HCEC 1CT (cell line): ENCODE measurements around the gene GLDN.

ENCODE experiments used
- DNase-seq: peaks from one replicate; pipeline ENCODE4 v3.0.0-alpha.2; 2017

The GLDN gene

GRCh38 chr15:51323749-51324148 lies 17.7 kb upstream of the GLDN start:
- DNase-seq, result no peak

DNA sequence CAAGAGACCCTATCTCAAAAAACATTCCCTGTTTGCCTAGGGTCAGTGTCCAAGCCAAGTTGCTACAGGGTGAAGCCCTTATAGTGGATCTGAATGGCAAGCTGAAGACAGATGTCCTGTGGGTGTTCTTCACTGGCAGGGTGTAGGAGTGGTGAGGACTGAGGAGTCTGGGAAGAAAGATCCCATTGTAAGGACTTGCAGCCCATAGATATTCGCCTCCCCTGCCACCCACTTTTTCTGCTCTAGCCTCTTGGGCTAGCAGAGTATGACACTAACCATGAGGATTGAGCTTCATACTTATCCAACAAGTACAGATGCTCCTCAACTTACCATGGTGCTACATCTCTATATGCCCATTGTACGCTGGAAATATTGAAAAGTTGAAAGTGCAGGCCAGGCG lies 16.3 kb upstream of the GLDN start:
- no peak for DNase-seq

GRCh38 chr15:51327081-51327480 lies 14.4 kb upstream of the GLDN start:
- no peak for DNase-seq

DNA sequence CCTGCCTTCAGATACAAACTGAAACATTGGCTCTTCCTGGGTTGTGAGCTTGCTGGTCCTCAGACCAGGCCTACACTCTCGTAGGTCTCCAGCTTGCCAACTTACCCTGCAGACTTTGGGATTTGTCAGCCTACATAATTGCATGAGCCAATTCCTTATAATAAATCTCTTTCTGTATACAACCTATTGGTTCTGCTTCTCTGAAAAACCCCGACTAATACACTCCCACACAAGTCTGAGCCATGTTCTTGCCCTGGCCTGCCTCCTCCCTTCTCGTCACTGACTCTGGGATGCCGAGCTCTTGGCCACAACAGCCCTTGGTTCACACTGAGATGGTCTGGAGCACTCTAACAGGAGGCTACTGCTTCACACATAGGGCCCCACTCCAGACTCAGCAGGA lies 12.5 kb upstream of the GLDN start:
- DNase-seq, result no peak

- DNase-seq, result no peak
Observed at GRCh38 chr15:51331141-51331540, 10.3 kb upstream of the GLDN start.

GRCh38 chr15:51332206-51333147 lies 9.0 kb upstream of the GLDN start:
- DNase-seq, result peak; percentile 28

- no peak for DNase-seq
Observed at GRCh38 chr15:51333571-51333970, 7.9 kb upstream of the GLDN start.

DNA sequence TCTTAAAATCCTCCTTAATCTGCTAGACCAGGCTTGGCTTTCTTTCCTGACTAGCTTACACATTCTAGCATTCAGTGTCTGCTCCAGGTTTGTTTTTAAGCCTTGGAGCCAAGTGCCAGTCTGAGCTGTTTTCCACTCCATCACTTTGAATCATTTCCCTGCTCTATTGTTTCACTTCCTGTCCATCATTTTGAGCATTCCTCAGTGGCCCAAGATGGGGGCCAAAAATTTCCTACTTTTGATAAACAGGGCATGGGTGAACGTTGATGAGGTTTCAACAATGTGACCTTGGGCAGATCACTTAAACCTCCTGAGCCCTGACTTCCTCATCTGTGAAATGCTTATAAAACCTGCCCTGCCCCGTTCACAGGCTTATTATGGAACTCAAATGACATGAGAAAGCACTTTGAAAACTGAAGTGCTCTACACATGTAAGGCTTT lies 7.4 kb upstream of the GLDN start:
- DNase-seq, result no peak

- DNase-seq, result no peak
Observed at GRCh38 chr15:51335087-51335486, 6.4 kb upstream of the GLDN start.

- no peak for DNase-seq
Observed at GRCh38 chr15:51335538-51336410, 5.7 kb upstream of the GLDN start.

GRCh38 chr15:51338496-51338895 lies 3.0 kb upstream of the GLDN start, which contains the start of gene CYP19A1:
Gene CYP19A1 (minus strand): TSS chr15:51338596. CDS start chr15:51242912, 95,684 bp downstream.
- no peak for DNase-seq

- DNase-seq, result no peak
Observed at GRCh38 chr15:51342227-51342999, 958 bp downstream of the GLDN start.

- no peak for DNase-seq
Observed at GRCh38 chr15:51343466-51343865, 2.0 kb downstream of the GLDN start.

GRCh38 chr15:51346136-51346535 lies 4.7 kb downstream of the GLDN start:
- no peak for DNase-seq

DNA sequence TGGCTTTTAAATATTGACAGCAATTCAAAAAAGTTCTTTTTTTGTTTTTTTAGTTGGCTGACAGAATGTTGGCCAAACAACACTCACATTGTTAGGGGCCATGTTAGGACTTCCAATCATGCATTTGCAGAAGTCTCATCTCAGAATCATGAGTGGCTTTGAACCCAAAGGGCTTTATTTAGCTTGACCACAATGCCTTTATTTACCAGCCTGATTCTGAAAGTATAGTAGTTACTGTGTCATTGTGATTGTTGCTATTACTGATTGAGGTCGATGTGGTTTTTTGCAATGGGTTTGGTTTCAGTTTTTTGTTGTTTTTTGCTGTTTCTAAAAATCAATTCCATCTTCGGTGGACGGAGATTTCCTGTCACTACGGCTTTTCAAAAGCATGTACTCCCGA lies 7.2 kb downstream of the GLDN start:
- no peak for DNase-seq

DNA sequence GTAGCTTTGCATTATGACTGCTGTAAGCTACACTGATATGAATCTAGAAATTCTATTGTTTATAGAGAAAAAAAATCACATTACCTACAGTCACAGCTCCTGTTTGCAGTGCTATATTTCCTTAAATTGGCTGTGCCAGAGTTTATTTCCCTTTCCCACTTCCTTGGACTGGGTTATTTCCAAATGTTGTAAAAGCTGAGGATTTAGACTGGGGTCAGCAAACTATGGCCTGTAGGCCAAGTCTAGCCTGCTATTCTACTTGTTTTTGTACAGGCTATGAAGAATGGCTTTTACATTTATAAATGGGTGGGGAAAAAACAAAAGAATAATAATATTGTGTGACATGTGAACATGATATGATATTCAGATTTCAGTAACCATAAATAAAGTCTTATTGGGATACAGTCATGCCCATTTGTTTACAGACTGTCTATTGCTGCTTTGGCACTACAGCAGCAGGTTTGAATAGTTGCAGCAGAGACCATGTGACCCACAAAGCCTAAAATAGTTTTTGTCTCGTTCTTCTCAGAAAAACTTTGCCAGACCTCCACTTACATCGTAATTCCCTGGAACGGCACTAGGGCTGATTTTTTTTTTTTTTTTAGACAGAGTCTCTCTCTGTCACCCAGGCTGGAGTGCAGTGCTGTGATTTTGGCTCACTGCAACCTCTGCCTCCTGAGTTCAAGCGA lies 7.8 kb downstream of the GLDN start:
- no peak for DNase-seq

DNA sequence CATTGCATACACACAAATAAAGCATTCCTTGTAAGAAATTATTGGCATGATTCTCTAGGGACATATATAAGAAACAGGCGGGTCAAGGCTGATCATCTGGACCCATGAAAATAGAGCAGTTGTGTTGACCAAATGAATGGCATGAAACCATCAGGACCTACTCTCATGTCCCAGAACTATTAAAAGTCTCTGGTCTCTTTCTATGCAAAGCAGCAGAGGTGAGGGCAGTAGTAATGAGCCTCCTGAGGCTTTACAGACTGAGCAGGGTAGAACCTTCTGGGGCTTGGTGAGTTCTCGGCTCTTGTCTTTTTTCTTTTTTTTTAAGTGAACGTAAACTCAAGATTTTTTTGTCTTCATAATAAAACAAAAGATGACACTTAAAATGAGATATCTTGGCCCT lies 9.3 kb downstream of the GLDN start:
- no peak for DNase-seq

DNA sequence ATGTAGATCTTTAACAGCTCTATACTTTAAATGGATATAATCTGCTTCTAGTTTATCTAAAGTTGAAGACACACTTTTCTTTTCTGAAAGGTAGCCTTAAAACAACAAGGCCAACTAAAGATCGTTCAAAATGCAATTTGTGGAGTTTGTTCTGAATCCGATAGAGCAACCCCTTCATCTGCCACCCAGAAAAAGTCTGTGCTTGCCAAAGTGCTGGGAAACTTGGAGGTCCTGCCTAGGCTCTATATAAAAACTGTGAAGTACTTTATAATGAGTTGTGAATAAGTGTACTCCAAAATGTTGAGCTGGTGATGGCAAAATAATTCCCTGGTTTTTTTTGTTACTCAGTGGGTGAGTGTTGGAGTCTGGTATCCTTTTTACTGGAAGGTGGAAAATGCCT lies 12.5 kb downstream of the GLDN start:
- no peak for DNase-seq

GRCh38 chr15:51355096-51355495 lies 13.6 kb downstream of the GLDN start:
- DNase-seq, result no peak

DNA sequence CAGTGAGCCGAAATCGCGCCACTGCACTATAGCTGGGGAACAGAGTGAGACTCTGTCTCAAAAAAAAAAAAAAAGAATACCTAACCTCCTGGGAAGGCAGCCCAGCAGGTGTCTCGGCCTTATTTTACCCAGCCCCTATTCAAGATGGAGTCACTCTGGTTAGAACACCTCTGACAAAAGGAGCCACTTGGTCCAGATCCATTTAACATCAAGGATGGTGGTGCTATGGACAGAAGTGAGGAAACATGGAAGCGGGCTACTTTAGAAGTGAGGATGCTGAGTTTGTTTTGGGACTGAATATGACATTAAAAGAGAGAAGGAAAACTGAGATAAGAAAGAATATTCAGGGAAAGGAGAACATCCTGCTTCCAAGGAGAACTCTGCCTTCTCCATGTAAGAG lies 14.7 kb downstream of the GLDN start:
- DNase-seq, result no peak

- no peak for DNase-seq
Observed at GRCh38 chr15:51356983-51357382, 15.5 kb downstream of the GLDN start.

DNA sequence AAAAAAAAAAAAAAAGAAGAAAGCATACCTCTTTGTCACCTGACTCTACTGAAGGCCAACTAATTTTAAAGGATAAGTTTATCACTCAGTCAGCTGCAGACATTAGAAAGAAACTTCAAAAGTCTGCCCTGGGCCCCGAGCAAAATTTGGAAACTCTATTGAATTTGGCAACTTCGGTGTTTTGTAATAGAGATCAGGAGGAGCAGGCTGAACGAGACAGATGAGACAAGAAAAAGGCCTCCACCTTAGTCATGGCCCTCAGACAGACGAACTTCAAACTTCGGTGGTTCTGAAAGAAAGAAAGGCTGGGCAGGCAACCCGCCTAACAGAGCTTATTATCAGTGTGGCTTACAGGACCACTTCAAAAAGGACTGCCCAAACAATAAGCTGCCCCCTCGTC lies 18.5 kb downstream of the GLDN start:
- no peak for DNase-seq
